GM12891 (cell line): ENCODE results near the gene SLC35C1.

Experiments
- POLR2A ChIP-seq: IDR thresholded peaks from 2 replicates; pipeline ENCODE4 v1.6.1; 2011; ENCODE audit warnings: low read depth, low read length, control low read depth
- TAF1 ChIP-seq: IDR thresholded peaks from 2 replicates; pipeline ENCODE4 v1.6.1; 2011; ENCODE audit warnings: low read depth, low read length, control low read depth

DNA sequence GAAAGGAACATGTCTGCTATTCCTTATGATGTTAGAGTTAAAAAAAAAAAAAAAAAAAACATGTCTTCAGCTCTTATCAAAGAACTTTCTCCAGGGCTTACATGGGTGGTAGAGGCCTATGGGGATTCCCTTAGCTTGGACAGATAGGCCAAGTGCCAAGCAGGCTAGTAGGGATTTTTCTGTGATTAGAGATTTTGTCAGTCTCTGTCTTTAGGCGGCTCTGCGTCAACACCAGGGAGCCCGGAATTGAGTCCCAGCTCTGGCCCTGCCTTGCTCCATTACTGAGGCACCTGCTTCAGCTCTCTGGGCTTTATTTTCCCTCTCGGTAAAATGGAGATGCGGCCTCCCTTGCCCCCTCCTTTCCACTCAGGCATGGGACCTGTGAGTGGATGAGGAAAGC is 55.4 kb downstream of the SLC35C1 start:
- TF ChIP-seq POLR2A (no peak), TAF1 (no peak)
